Measurements from ENCODE around the gene DPYSL3.

DNA sequence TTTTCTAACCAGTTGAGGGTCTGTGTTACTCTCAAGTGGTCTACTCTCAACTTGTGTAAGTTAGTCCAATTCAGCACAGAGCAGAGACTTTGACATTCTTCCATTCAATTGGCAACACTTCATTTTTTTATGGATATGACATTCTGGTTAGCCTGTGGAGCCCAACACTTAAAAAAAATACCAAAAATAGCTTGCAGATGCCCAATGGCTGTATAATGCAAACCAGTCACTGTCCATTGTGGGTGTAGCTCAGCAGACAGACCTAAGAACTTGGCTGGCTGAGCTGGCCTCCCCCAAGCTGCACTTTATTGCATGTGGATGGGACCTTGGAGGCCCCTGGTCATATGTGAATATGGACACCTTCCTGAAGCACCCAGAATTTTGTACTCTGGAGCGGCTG lies 103.2 kb downstream of the DPYSL3 start:
- no peak for TF ChIP-seq POLR2A (IDR thresholded peaks at IDR 0.05)
- TF ChIP-seq, protein P1, sequence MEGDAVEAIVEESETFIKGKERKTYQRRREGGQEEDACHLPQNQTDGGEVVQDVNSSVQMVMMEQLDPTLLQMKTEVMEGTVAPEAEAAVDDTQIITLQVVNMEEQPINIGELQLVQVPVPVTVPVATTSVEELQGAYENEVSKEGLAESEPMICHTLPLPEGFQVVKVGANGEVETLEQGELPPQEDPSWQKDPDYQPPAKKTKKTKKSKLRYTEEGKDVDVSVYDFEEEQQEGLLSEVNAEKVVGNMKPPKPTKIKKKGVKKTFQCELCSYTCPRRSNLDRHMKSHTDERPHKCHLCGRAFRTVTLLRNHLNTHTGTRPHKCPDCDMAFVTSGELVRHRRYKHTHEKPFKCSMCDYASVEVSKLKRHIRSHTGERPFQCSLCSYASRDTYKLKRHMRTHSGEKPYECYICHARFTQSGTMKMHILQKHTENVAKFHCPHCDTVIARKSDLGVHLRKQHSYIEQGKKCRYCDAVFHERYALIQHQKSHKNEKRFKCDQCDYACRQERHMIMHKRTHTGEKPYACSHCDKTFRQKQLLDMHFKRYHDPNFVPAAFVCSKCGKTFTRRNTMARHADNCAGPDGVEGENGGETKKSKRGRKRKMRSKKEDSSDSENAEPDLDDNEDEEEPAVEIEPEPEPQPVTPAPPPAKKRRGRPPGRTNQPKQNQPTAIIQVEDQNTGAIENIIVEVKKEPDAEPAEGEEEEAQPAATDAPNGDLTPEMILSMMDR (IDR thresholded peaks at IDR 0.05): no peak

Measured in esophagus squamous epithelium (tissue), 4 donors.